Endometrial microvascular endothelial cells (primary cell): ENCODE results near the gene NPLOC4. TPM values are rescaled to one million over a fixed set of nuclear protein-coding genes. Genes with fewer than 3 reads are reported as not detected.
"Not testable (repeated sequence)": the region's sequence is repeated elsewhere in the genome, so short reads cannot be mapped to it uniquely, and the experiment has no call there.

Source experiments
- in situ Hi-C: cut with HindIII; loops from 2 replicates; pipeline ENCODE4 v1.10.0; 2017; ENCODE audit warnings: low sequenced_read_pairs, low pct_unique_long_range_greater_than_20kb; ENCODE audit errors: inconsistent ontology term
- total RNA-seq: library from RNA; depleted of rRNA; stranded (reverse); fragments of >200 nt; gene quantifications from one replicate; pipeline ENCODE4 v1.2.3, GENCODE V29; 2015; ENCODE audit errors: inconsistent ontology term

NPLOC4 gene
- total RNA-seq, 1 donor from 2014 or later: 86.4 TPM

GRCh38 chr17:81641825-81642489, 5.0 kb upstream of the NPLOC4 start:
- in situ Hi-C loops: no loop called here

DNA sequence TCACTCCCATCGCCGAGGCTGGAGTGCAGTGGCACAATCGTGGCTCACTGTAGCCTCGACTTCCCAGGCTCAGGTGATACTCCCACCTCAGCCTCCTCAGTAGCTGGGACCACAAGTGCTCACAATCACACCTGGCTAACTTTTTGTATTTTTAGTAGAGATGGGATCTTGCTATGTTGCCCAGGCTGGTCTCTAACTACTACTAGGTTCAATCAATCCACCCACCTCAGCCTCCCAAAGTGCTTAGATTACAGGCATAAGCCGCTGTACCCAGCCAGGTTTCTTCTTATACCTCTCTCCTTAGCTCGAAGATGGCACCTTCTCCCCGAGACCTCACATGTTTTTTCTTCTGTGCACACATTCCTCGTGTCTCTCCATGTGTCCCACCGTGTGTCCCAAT, 3.1 kb upstream of the NPLOC4 start:
- in situ Hi-C loops: no loop called here

DNA sequence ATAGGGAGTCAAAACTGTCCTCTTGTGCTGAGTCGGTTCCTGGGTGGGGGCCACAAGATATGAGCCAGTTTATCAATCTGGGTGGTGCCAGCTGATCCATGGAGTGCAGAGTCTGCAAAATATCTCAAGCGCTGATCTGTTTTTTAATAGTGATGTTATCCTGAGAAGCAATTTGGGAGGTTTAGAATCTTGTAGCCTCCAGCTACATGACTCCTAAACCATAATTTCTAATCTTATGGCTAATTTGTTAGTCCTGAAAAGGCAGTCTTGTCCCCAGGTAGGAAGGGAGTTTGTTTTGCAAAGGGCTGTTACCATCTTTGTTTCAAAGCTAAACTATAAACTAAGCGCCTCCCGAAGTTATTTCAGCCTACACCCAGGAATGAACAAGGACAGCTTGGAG, 1.8 kb upstream of the NPLOC4 start:
- in situ Hi-C loops: no loop called here

DNA sequence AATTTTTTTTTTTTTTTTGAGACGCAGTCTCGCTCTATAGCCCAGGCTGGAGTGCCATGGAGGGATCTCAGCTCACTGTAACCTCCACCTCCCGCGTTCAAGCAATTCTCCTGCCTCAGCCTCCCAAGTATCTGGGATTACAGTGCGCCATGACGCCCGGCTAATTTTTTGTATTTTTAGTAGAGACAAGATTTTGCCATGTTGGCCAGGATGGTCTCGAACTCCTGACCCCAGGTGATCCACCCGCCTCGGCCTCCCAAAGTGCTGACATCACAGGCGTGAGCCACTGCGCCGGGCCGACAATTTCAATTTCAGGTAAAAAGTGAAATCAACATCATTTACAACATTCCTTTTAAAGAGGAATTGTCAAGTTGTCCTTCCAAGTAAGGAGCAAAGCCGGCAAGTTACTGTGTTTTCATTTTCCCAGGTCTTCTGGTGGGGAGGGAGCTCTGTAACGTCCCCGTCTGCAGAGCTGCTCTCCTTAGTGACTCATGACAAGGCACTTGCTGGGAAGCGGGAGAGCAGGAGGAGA, 873 bp downstream of the NPLOC4 start:
- in situ Hi-C loops: no loop called here

DNA sequence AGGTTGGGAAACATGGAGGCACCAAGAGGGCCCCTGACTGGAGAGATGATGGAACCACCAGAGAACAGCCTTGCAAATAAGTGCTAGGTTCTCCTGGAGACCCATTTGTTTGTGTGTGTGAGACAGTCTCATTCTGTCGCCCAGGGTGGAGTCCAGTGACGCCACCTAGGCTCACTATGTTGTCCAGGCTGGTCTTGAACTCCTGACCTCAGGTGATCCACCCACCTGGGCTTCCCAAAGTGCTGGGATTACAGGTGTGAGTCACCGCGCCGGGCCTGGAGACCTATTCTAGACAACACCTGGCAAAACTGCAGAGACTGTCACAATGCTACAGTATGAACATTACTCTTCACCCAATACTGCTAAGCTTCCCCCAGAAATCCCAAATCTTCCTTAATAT, 1.5 kb downstream of the NPLOC4 start:
- in situ Hi-C loops: no loop called here

DNA sequence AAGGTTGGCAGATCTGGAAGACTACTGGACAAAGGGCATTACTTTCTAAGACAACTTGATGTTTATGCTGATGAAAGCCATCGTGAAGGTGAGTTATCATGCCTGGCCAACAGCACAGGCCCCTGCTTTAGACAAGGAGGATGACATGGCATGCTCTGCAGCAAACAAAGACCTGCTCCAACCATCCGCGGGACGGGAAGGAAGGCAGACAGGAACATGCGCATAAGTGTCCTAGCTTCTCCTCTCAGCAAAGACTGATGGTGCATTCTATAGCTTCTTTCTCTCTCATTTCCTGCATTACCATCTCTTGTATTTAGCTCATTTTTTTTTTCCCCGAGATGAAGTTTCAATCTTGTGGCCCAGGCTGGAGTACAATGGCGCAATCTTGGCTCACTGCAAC, 5.4 kb downstream of the NPLOC4 start:
- in situ Hi-C loops: no loop called here

- in situ Hi-C loops: no loop called here
Measured at GRCh38 chr17:81630274-81630673, 6.6 kb downstream of the NPLOC4 start.

- in situ Hi-C loops: no loop called here
Measured at GRCh38 chr17:81621494-81622130, 15.3 kb downstream of the NPLOC4 start.

GRCh38 chr17:81618307-81618706, 18.6 kb downstream of the NPLOC4 start:
- in situ Hi-C loops: not testable (repeated sequence)

GRCh38 chr17:81616877-81617276, 20.0 kb downstream of the NPLOC4 start:
- in situ Hi-C loops: no loop called here

DNA sequence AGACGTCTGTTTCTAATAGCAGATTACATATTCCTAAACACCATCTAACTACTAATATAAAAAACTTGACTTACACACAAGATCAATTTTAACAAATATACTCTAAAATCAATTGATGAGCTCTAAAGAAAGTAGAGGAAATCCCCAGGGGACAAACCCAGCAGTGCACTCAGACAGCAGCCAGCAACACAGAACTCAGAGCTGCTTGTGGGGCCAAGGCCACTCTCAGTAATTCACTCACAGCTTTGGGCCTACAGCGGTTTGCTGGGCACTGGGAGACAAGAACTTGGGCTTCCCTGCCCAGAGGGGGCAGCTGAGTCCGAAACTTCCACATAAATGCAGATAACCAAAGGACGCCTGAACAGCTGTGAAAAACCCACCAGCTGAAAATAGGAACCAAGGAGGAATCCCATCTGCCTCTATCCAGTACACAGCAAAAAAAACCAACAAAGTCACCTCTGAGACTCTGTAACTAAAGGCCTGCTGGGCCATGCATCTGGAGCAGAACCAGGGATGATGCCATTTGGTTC, 21.4 kb downstream of the NPLOC4 start:
- in situ Hi-C loops: no loop called here

DNA sequence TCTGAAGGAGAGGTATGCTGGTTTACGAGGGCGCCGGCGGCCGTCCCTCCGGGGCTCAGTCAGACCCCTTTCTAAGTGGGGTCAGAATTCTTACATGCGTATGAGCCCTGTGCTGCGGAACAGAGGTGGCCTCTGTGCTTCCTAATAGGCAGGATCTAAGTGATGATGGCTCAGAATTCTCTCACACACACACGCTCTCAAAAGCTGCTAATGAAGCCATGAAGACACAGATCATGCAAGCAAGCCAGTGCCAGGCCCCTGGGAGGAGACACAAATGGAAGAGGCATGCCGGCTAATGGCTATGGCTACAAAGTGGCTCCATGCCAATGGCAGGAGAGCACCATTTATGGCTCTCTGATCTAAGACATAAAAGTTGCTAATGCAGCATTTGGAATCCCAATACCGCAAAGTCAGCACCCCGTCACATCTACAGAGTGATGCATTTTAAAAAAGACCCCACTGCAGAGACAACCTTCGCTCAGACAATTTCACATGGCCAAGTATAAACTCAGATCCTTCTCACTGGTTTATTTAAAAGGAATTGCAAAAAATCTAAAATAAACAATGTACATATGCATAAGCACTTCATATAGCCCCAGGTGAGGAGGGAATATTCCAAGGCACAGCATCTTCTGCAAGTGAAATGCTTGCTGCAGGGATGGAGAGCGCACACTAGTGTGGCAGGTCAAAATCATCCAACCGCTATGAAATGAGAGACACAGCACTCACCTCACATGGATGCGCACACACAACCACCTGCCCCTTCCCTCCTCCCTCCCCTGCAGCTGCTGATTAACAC, 24.5 kb downstream of the NPLOC4 start:
- in situ Hi-C loops: no loop called here

GRCh38 chr17:81609541-81610311, 27.2 kb downstream of the NPLOC4 start:
- in situ Hi-C loops: no loop called here

- in situ Hi-C loops: no loop called here
Measured at GRCh38 chr17:81608605-81609004, 28.3 kb downstream of the NPLOC4 start.

GRCh38 chr17:81608082-81608481, 28.8 kb downstream of the NPLOC4 start:
- in situ Hi-C loops: no loop called here

DNA sequence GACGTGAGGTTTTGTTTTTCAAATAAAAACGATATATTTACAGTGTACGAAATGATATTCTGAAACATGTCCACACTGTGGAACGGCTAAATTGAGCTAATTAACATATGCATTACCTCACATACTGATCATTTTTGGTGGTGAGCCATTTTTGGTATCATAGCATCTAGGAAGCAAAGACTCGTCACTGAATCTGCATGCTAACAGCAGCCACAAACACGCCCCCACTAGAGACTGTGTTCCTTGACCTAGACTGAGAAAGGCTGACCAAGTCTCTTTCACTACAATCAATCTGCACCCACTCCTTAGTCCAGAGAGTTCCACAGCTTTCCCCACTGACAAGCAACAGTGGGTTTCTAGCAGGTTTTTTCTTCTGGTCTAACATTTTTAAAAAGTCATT, 29.5 kb downstream of the NPLOC4 start:
- in situ Hi-C loops: no loop called here

GRCh38 chr17:81603846-81604610, 32.9 kb downstream of the NPLOC4 start:
- in situ Hi-C loops: no loop called here

DNA sequence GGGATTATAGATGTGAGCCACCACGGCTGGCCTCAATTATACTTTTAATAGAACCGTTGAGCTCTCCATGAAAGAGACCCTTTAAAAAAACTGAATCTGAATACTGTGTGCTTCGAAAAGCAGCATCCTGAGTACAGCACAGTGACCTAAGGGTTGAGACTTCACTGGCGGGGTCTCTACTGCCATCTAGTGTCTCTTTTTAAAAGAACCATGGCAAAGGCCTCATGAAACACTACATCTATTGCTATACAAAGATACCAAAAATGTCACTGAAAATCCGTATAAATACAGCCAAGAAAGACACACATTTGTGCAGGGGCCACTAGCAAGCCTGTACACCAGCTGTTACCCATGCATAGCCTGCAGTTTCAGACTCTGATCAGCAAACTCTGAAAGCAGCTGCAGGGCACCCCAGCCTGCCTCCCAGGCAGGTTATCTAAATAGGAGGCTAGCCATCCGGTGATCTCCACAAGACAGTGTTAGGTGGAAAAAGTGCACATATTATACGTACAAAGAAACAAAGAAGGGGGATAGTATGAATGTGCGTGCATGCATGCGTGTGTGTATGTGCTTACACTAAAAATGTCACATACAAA, 35.3 kb downstream of the NPLOC4 start:
- in situ Hi-C loops: no loop called here
